ENCODE measurements around the gene SLC66A2. TPM values are rescaled to one million over a fixed set of nuclear protein-coding genes. Genes with fewer than 3 reads are reported as not detected.

The SLC66A2 gene
- total RNA-seq, 1 experiment from 2014 or later = 19.5 TPM

DNA sequence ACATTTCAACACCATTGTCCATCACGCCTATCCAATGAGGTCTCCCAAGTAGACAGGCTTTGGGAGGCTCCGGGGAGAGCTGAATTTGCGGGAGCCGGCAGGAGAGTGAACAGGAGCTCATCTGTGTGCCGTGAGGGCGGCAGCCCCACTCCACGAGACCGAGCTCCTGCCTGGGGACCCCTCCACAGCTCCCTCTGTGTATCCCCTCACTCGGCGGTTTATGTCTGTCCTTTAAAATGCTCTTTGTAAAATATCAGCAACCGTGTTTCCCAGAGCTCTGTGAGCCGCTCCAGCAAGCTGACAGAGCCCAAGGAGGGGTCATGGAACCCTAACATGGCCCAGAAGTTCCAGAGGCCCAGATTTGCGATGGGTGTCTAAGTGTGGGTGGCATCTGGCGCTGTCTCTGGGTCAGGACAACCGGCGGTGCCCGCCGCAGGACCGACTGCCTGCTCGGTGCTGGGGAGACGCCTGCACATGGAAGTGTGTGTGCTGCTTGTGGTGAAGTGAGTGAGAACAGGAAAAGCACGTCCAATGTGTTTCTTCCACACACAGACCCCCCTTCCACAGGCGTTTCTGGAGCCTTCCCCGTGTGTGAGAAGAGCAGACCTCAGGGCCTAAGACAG is 34.8 kb downstream of the SLC66A2 start:
- no peaks in the 10 kb centered on the region for H3K27me3 ChIP-seq (replicated peaks; ENCODE audit: control insufficient read depth, insufficient read depth, low read length)
- H3K4me3 ChIP-seq (ENCODE audit: low read depth, low read length) = no peak overlapping the region
- H3K36me3 Mint-ChIP-seq (ENCODE audit: insufficient read depth, unreplicated experiment) = peaks cover 7% of the 10 kb centered on the region
- intact Hi-C loops (cut with micrococcal nuclease; ENCODE audit: unreplicated experiment) = no loop called here
- H3K27me3 Mint-ChIP-seq (ENCODE audit: insufficient read depth, unreplicated experiment) = no peaks in the 10 kb centered on the region
- no peaks in the 10 kb centered on the region for H3K4me1 Mint-ChIP-seq (ENCODE audit: low read depth, unreplicated experiment)
- ChIA-PET POLR2A (no interaction called here), CTCF (no interaction called here)
- BruUV-seq (replicated peaks) = no TSS peak
- no peaks in the 10 kb centered on the region for H3K4me1 ChIP-seq
- no peak for DNase-seq
- no peaks in the 10 kb centered on the region for H3K9me3 ChIP-seq
- no peak overlapping the region for H3K27ac Mint-ChIP-seq (ENCODE audit: unreplicated experiment)
- TF ChIP-seq, protein P1, sequence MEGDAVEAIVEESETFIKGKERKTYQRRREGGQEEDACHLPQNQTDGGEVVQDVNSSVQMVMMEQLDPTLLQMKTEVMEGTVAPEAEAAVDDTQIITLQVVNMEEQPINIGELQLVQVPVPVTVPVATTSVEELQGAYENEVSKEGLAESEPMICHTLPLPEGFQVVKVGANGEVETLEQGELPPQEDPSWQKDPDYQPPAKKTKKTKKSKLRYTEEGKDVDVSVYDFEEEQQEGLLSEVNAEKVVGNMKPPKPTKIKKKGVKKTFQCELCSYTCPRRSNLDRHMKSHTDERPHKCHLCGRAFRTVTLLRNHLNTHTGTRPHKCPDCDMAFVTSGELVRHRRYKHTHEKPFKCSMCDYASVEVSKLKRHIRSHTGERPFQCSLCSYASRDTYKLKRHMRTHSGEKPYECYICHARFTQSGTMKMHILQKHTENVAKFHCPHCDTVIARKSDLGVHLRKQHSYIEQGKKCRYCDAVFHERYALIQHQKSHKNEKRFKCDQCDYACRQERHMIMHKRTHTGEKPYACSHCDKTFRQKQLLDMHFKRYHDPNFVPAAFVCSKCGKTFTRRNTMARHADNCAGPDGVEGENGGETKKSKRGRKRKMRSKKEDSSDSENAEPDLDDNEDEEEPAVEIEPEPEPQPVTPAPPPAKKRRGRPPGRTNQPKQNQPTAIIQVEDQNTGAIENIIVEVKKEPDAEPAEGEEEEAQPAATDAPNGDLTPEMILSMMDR (IDR thresholded peaks at IDR 0.05; ENCODE audit: insufficient read depth in 1 of 2, low read depth in 1 of 2, low read length in 1 of 2, severe bottlenecking in 1 of 2, unreplicated experiment in 1 of 2) = no peak
- H3K9me3 Mint-ChIP-seq (ENCODE audit: unreplicated experiment) = no peaks in the 10 kb centered on the region
- no peak overlapping the region for H3K4me3 Mint-ChIP-seq (ENCODE audit: unreplicated experiment)
- H3K36me3 ChIP-seq (ENCODE audit: control insufficient read depth, insufficient read depth, low read length) = peaks cover 1% of the 10 kb centered on the region; the same call in 1 of the 2 replicates

DNA sequence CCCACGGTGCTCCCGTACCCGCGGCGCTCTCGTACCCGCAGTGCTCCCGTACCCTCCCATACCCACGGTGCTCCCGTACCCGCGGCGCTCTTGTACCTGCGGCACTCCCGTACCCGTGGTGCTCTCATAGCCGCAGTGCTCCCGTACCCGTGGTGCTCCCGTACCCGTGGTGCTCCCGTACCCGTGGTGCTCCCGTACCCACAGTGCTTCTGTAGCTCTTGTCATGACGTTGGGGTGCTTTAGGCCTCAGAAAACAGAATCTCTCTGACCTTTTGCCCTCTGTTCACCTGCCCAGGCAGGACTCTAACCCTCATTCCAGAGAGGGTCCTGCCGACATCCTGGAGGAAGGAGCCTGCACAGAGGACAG is 35.3 kb downstream of the SLC66A2 start:
- no TSS peak for BruUV-seq (replicated peaks)
- H3K4me1 ChIP-seq = no peaks in the 10 kb centered on the region
- no peak for DNase-seq
- ChIA-PET POLR2A (no interaction called here), CTCF (no interaction called here)
- Mint-ChIP-seq H3K4me1 (ENCODE audit: low read depth, unreplicated experiment) (no peaks in the 10 kb centered on the region), H3K27ac (ENCODE audit: unreplicated experiment) (no peak overlapping the region), H3K36me3 (ENCODE audit: insufficient read depth, unreplicated experiment) (peaks cover 7% of the 10 kb centered on the region), H3K9me3 (ENCODE audit: unreplicated experiment) (no peaks in the 10 kb centered on the region), H3K27me3 (ENCODE audit: insufficient read depth, unreplicated experiment) (no peaks in the 10 kb centered on the region), H3K4me3 (ENCODE audit: unreplicated experiment) (no peak overlapping the region)
- no peaks in the 10 kb centered on the region for H3K27me3 ChIP-seq (replicated peaks; ENCODE audit: control insufficient read depth, insufficient read depth, low read length)
- H3K9me3 ChIP-seq = no peaks in the 10 kb centered on the region
- H3K36me3 ChIP-seq (ENCODE audit: control insufficient read depth, insufficient read depth, low read length) = peaks cover 1% of the 10 kb centered on the region; the same call in 1 of the 2 replicates
- no peak overlapping the region for H3K4me3 ChIP-seq (ENCODE audit: low read depth, low read length)
- TF ChIP-seq, protein P1 (IDR thresholded peaks at IDR 0.05; ENCODE audit: insufficient read depth in 1 of 2, low read depth in 1 of 2, low read length in 1 of 2, severe bottlenecking in 1 of 2, unreplicated experiment in 1 of 2) = no peak
- intact Hi-C loops (cut with micrococcal nuclease; ENCODE audit: unreplicated experiment) = no loop called here

DNA sequence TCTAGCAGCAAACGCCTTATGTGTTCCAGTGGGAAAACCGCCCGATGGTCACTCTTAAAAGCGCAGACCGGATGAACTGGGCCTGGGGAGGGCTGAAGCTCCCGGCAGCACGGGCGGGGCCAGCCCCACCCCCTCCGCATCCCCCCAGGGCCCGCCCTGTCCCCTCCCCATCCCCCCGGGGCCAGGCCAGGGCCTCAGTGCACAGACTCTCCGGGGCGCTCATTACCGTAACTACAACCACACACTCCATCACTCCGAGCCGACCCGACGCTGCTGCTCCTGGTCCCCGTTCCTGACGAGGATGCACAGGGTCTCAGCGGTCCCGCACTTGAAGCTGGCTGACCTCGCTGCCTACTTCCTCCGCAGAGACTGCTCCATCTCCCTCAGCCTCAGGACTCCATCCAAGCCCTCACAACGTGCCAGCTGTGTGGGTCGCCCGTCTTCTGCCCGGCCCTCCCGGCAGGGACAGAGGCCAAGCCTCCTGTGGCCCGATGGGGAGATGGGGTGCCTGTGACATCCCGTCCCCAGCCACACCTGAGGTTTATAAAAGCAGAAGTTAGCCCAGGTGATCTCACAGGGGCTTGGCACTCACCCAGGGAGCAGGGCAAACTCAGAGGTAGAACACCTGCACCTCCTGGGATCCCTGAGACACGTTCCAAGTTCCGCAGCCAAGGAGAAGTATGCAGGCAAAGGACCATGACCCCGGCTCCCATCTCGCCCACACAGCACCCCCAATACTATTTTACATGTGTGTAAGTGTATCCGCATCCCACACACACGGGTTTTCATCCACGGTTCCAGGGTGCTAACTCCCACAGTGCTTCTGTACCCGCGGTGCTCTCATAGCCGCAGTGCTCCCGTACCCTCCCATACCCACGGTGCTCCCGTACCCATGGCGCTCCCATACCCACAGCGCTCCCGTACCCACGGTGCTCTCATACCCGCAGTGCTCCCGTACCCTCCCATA is 36.0 kb downstream of the SLC66A2 start:
- H3K27me3 ChIP-seq (replicated peaks; ENCODE audit: control insufficient read depth, insufficient read depth, low read length) = no peaks in the 10 kb centered on the region
- H3K36me3 ChIP-seq (ENCODE audit: control insufficient read depth, insufficient read depth, low read length) = peaks cover 1% of the 10 kb centered on the region; the same call in 1 of the 2 replicates
- H3K9me3 Mint-ChIP-seq (ENCODE audit: unreplicated experiment) = no peaks in the 10 kb centered on the region
- H3K27ac Mint-ChIP-seq (ENCODE audit: unreplicated experiment) = no peak overlapping the region
- POLR2A ChIA-PET = no interaction called here
- no peaks in the 10 kb centered on the region for H3K4me1 Mint-ChIP-seq (ENCODE audit: low read depth, unreplicated experiment)
- CTCF ChIA-PET = no interaction called here
- TF ChIP-seq, protein P1 (IDR thresholded peaks at IDR 0.05; ENCODE audit: insufficient read depth in 1 of 2, low read depth in 1 of 2, low read length in 1 of 2, severe bottlenecking in 1 of 2, unreplicated experiment in 1 of 2) = no peak
- no peaks in the 10 kb centered on the region for H3K4me1 ChIP-seq
- no peaks in the 10 kb centered on the region for H3K27me3 Mint-ChIP-seq (ENCODE audit: insufficient read depth, unreplicated experiment)
- H3K9me3 ChIP-seq = no peaks in the 10 kb centered on the region
- H3K36me3 Mint-ChIP-seq (ENCODE audit: insufficient read depth, unreplicated experiment) = peaks cover 7% of the 10 kb centered on the region
- no peak for DNase-seq
- intact Hi-C loops (cut with micrococcal nuclease; ENCODE audit: unreplicated experiment) = no loop called here
- no peak overlapping the region for H3K4me3 ChIP-seq (ENCODE audit: low read depth, low read length)
- H3K4me3 Mint-ChIP-seq (ENCODE audit: unreplicated experiment) = no peak overlapping the region
- BruUV-seq (replicated peaks) = no TSS peak
